Activated T-helper 1 cell treated with anti-CD3 and anti-CD28 coated beads, Interleukin-12 subunit alpha, Interleukin-12 subunit beta, Interleukin-2, Interleukin-4 antibody, amounts not matched to agents 30 ng/mL and 10 ng/mL and 1 ng/mL, durations not matched to agents 14 hours and 24 hours and 36 hours (primary cell): ENCODE measurements around the gene PRPF6. TPM values are rescaled to one million over a fixed set of nuclear protein-coding genes. Genes with fewer than 3 reads are reported as not detected.

Experiments used
- DNase-seq: peaks from one replicate; pipeline ENCODE4 v3.0.0; 2021; ENCODE audit warnings: low spot score
- H3K27ac Mint-ChIP-seq: one replicate; pipeline ENCODE4 v1.8.0; 2021; ENCODE audit warnings: mild to moderate bottlenecking, mixed read lengths
- H3K27me3 Mint-ChIP-seq: one replicate; pipeline ENCODE4 v1.8.0; 2022; ENCODE audit warnings: mild to moderate bottlenecking, moderate library complexity, mixed read lengths; ENCODE audit not compliant: insufficient read depth
- H3K36me3 Mint-ChIP-seq: one replicate; pipeline ENCODE4 v1.8.0; 2021; ENCODE audit warnings: low read depth, mixed read lengths
- H3K4me1 Mint-ChIP-seq: one replicate; pipeline ENCODE4 v1.8.0; 2021; ENCODE audit warnings: low read depth, mixed read lengths
- H3K4me3 Mint-ChIP-seq: one replicate; pipeline ENCODE4 v1.8.0; 2021; ENCODE audit warnings: mild to moderate bottlenecking, moderate library complexity, mixed read lengths
- H3K9me3 Mint-ChIP-seq: one replicate; pipeline ENCODE4 v1.8.0; 2021; ENCODE audit warnings: mixed read lengths
- intact Hi-C: fragments of 100-400 bp; cut with micrococcal nuclease; formaldehyde crosslinking; loops from one replicate; pipeline ENCODE4 v1.15.1; 2024
- total RNA-seq: library from RNA; stranded (reverse); gene quantifications from 2 replicates; pipeline ENCODE4 v1.2.3, GENCODE V29; 2022

PRPF6 gene, protein sequence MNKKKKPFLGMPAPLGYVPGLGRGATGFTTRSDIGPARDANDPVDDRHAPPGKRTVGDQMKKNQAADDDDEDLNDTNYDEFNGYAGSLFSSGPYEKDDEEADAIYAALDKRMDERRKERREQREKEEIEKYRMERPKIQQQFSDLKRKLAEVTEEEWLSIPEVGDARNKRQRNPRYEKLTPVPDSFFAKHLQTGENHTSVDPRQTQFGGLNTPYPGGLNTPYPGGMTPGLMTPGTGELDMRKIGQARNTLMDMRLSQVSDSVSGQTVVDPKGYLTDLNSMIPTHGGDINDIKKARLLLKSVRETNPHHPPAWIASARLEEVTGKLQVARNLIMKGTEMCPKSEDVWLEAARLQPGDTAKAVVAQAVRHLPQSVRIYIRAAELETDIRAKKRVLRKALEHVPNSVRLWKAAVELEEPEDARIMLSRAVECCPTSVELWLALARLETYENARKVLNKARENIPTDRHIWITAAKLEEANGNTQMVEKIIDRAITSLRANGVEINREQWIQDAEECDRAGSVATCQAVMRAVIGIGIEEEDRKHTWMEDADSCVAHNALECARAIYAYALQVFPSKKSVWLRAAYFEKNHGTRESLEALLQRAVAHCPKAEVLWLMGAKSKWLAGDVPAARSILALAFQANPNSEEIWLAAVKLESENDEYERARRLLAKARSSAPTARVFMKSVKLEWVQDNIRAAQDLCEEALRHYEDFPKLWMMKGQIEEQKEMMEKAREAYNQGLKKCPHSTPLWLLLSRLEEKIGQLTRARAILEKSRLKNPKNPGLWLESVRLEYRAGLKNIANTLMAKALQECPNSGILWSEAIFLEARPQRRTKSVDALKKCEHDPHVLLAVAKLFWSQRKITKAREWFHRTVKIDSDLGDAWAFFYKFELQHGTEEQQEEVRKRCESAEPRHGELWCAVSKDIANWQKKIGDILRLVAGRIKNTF
- total RNA-seq: 82.3 and 83.6 TPM in 2 replicates

- peak; percentile 94 for DNase-seq
- Mint-ChIP-seq H3K4me3 (peak within 1 kb of the TSS; percentile 98), H3K27me3 (no peaks in the 10 kb centered on the region), H3K4me1 (peaks cover 64% of the 10 kb centered on the region), H3K27ac (peak within 1 kb of the TSS; percentile 99), H3K9me3 (no peaks in the 10 kb centered on the region), H3K36me3 (peaks cover 36% of the 10 kb centered on the region)
- intact Hi-C loops: loop anchor here (1.0 kb wide), 4 partner anchors 25 to 96 kb away; partner anchors contain the start of genes TCEA2 and UCKL1
Measured at GRCh38 chr20:63980806-63981728, at the start of gene PRPF6. TSS of gene PRPF6 (plus strand) at chr20:63981132. CDS start at chr20:63981246, 114 bp downstream.

DNA sequence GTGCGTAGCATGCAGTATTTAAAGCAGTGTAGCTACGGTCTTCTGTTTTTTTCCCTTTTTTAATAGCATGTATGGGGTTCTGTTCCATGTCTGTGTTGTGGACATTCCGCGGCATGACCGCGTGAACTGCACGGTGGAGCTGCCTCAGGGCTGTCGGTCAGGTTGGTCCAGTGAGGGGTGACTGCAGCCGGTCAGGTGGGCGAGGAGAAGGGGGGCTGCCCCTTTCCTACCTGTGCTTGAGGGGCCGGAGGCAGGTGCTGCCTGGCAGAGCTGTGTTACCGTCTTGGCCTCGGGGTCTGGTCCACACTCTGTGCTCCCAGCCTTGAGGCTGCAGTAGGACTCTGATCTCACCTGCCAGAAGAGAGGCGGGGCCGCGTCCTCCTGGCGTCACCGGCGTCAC is 49.2 kb upstream of the PRPF6 start:
- peaks cover 41% of the 10 kb centered on the region for H3K36me3 Mint-ChIP-seq
- H3K27ac Mint-ChIP-seq: no peak overlapping the region
- no peak for DNase-seq
- peaks cover 6% of the 10 kb centered on the region for H3K4me1 Mint-ChIP-seq
- no peaks in the 10 kb centered on the region for H3K27me3 Mint-ChIP-seq
- H3K4me3 Mint-ChIP-seq: no peak overlapping the region
- H3K9me3 Mint-ChIP-seq: no peaks in the 10 kb centered on the region
- intact Hi-C loops: no loop called here

GRCh38 chr20:63932606-63933160 is 48.2 kb upstream of the PRPF6 start:
- no peak overlapping the region for H3K4me3 Mint-ChIP-seq
- no peaks in the 10 kb centered on the region for H3K27me3 Mint-ChIP-seq
- H3K36me3 Mint-ChIP-seq: peaks cover 44% of the 10 kb centered on the region
- no peak for DNase-seq
- intact Hi-C loops: no loop called here
- H3K9me3 Mint-ChIP-seq: no peaks in the 10 kb centered on the region
- H3K27ac Mint-ChIP-seq: no peak overlapping the region
- H3K4me1 Mint-ChIP-seq: peaks cover 6% of the 10 kb centered on the region

- Mint-ChIP-seq H3K4me3 (no peak overlapping the region), H3K36me3 (peaks cover 40% of the 10 kb centered on the region), H3K27me3 (no peaks in the 10 kb centered on the region), H3K27ac (no peak overlapping the region), H3K4me1 (peaks cover 6% of the 10 kb centered on the region), H3K9me3 (no peaks in the 10 kb centered on the region)
- intact Hi-C loops: no loop called here
- no peak for DNase-seq
Measured at GRCh38 chr20:63933646-63934045, 47.3 kb upstream of the PRPF6 start.

DNA sequence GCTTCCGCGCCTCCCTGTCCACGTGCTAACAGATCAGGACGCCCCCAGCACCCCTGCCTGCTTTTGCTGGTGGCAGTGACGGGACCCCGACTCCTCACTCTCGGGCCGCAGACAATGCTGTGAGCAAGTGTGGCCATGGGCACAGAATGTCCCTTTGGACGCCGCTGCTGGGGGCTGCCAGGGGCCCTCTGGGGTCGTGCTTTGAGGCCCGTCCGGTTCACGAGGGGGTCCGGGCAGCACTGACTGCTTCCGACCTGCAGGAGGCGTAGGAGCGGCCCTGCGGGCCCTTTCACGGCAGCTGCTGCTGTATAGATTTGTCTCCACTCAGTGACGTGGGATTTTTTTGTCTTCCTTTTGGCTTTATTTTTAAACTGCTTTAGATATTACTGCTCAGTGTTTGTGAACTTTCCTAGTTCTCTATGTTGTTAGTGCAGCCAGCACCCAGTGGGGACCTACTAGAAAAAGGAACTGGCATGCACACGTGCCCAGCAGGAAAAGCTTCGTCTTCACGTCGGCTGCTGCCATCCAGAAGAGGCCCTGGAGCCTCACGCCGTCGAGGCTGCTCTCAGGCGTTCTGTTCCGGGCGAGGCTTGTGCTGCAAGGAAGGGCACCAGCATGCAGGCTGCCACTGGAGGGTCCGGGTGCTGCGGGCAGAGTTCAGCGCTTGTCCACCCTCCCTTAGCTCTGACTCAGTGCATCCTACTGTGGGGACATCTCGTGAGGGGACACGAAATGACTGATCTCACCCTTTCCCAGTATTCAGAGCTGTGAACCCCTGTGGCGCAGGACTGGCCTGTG is 46.5 kb upstream of the PRPF6 start:
- no peak for DNase-seq
- H3K27ac Mint-ChIP-seq: no peak overlapping the region
- H3K36me3 Mint-ChIP-seq: peaks cover 37% of the 10 kb centered on the region
- no peaks in the 10 kb centered on the region for H3K27me3 Mint-ChIP-seq
- H3K4me3 Mint-ChIP-seq: no peak overlapping the region
- H3K9me3 Mint-ChIP-seq: no peaks in the 10 kb centered on the region
- intact Hi-C loops: no loop called here
- peaks cover 6% of the 10 kb centered on the region for H3K4me1 Mint-ChIP-seq

DNA sequence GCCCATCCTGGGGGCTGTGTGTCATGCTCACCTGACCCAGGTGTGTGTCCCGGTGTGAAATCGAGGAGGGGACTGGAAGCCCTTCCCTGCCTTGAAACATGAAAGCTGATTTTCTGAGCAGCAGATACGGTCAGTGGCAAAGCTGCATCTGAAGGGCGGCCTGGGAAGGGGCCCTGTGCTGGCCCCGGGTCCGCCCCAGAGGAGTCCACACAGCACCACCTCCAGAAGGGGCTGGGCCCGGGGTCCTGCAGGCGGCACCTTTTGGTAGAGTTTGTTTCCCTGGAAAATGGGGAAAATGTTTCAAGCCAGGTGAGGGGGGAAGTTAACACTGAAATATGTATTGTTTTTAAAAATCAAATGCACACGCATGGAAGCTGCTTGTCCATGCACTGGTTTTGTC is 45.5 kb upstream of the PRPF6 start:
- peaks cover 33% of the 10 kb centered on the region for H3K36me3 Mint-ChIP-seq
- no peak for DNase-seq

GRCh38 chr20:63937596-63937995 is 43.3 kb upstream of the PRPF6 start:
- H3K36me3 Mint-ChIP-seq: peaks cover 21% of the 10 kb centered on the region
- intact Hi-C loops: no loop called here
- H3K27me3 Mint-ChIP-seq: no peaks in the 10 kb centered on the region

More for the DNA sequence above, 45.5 kb upstream of the PRPF6 start:
- H3K4me1 Mint-ChIP-seq: peaks cover 6% of the 10 kb centered on the region
- no peaks in the 10 kb centered on the region for H3K9me3 Mint-ChIP-seq
- intact Hi-C loops: no loop called here
- no peak overlapping the region for H3K4me3 Mint-ChIP-seq
- H3K27me3 Mint-ChIP-seq: no peaks in the 10 kb centered on the region
- H3K27ac Mint-ChIP-seq: no peak overlapping the region

GRCh38 chr20:63939061-63939935 is 41.6 kb upstream of the PRPF6 start:
- peaks cover 21% of the 10 kb centered on the region for H3K36me3 Mint-ChIP-seq
- H3K4me1 Mint-ChIP-seq: peaks cover 10% of the 10 kb centered on the region
- H3K27ac Mint-ChIP-seq: no peak overlapping the region
- no peak for DNase-seq
- H3K4me3 Mint-ChIP-seq: no peak overlapping the region
- H3K27me3 Mint-ChIP-seq: no peaks in the 10 kb centered on the region
- H3K9me3 Mint-ChIP-seq: no peaks in the 10 kb centered on the region
- intact Hi-C loops: no loop called here

More at GRCh38 chr20:63937596-63937995, 43.3 kb upstream of the PRPF6 start:
- Mint-ChIP-seq H3K4me1 (peaks cover 10% of the 10 kb centered on the region), H3K9me3 (no peaks in the 10 kb centered on the region), H3K4me3 (no peak overlapping the region), H3K27ac (no peak overlapping the region)
- DNase-seq: no peak

DNA sequence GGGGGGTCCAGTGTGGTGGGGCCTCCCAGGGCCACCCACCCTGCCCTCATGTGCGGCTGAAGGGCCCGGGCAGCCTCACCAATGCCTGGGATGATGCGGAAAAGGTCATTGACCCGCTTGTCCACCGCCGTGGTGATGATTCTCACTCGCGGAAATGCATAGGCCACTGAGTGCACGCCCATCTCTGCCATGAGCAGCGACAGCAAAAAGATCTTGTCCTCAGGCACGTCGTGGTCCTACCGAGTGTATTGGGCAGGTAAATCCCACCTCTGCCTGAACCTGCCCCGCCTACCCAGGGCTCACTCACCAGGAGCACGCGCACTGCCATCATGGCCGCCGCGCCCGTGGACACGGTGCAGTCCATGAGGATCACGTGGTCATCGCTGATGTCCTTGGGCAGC is 40.9 kb upstream of the PRPF6 start:
- Mint-ChIP-seq H3K9me3 (no peaks in the 10 kb centered on the region), H3K27me3 (no peaks in the 10 kb centered on the region), H3K4me1 (peaks cover 10% of the 10 kb centered on the region), H3K4me3 (no peak overlapping the region), H3K27ac (no peak overlapping the region), H3K36me3 (peaks cover 15% of the 10 kb centered on the region)
- no peak for DNase-seq
- intact Hi-C loops: loop anchor here (2.0 kb wide), 1 partner anchor 387 kb away; no protein-coding TSS in a partner anchor

GRCh38 chr20:63940472-63941266 is 40.3 kb upstream of the PRPF6 start:
- intact Hi-C loops: loop anchor here (2.0 kb wide), 1 partner anchor 388 kb away; no protein-coding TSS in a partner anchor
- Mint-ChIP-seq H3K4me1 (peaks cover 10% of the 10 kb centered on the region), H3K4me3 (no peak overlapping the region), H3K9me3 (no peaks in the 10 kb centered on the region), H3K36me3 (peaks cover 13% of the 10 kb centered on the region), H3K27me3 (no peaks in the 10 kb centered on the region), H3K27ac (no peak overlapping the region)
- no peak for DNase-seq
